ENCODE measurements around the gene PLCL2. TPM values are rescaled to one million over a fixed set of nuclear protein-coding genes. Genes with fewer than 3 reads are reported as not detected.

Gene PLCL2
- total RNA-seq, 1 donor from 2014 or later, result 5.6 TPM

DNA sequence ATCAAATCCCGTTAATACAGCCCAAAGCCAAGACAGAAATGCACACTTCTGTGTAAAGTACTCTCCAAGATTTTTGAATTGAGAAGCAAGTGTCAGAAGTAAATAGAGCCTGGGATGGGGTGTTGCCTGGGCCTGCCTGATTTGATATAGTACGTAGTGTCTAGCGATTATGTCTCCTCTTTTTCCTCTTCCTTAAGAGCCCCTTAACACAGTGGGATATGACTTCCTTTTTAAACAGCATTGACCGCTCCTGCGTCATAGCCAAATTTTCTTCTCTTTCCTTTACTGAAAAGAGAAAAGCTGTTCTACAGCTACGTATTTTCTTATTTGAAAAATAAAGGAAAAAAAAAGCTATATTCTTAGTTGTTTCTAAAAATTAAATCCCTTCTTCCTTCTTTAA, 97.7 kb downstream of the PLCL2 start:
- Histone ChIP-seq H3K27me3 (no peaks in the 10 kb centered on the region), H3K9me3 (no peaks in the 10 kb centered on the region), H3K27ac (no peak overlapping the region), H3K4me3 (no peak overlapping the region), H3K36me3 (no peaks in the 10 kb centered on the region), H3K4me1 (no peaks in the 10 kb centered on the region)
- intact Hi-C loops (cut with DNase I), result no loop called here
- no peak for DNase-seq (ENCODE audit: extremely low spot score in 2 of 2)
- TF ChIP-seq POLR2AphosphoS5 (IDR thresholded peaks at IDR 0.05; ENCODE audit: insufficient read depth in 1 of 2, low read depth in 1 of 2) (no peak), POLR2A (IDR thresholded peaks at IDR 0.05) (no peak)
- TF ChIP-seq, protein P1, sequence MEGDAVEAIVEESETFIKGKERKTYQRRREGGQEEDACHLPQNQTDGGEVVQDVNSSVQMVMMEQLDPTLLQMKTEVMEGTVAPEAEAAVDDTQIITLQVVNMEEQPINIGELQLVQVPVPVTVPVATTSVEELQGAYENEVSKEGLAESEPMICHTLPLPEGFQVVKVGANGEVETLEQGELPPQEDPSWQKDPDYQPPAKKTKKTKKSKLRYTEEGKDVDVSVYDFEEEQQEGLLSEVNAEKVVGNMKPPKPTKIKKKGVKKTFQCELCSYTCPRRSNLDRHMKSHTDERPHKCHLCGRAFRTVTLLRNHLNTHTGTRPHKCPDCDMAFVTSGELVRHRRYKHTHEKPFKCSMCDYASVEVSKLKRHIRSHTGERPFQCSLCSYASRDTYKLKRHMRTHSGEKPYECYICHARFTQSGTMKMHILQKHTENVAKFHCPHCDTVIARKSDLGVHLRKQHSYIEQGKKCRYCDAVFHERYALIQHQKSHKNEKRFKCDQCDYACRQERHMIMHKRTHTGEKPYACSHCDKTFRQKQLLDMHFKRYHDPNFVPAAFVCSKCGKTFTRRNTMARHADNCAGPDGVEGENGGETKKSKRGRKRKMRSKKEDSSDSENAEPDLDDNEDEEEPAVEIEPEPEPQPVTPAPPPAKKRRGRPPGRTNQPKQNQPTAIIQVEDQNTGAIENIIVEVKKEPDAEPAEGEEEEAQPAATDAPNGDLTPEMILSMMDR (IDR thresholded peaks at IDR 0.05), result no peak

DNA sequence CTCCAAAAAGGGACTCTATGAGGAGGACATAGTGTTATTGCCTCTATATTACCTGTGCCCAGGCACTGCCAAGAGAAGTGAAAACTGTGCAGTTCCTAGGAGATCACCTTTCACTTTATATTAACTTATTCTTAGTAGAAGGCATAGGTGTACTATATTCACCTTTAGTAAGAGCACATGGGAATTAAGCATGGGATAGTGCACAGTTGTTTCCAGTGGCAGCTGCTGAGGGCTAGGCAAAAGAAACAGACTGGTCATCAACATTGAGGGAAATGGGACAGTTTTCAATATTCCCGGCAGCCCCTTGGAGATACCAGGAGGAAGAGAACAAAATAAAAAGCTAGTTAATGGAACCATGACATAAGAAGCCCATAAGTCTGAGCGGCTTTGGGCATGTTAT, 100.9 kb downstream of the PLCL2 start:
- no peak overlapping the region for H3K4me3 ChIP-seq
- TF ChIP-seq, protein P1 (IDR thresholded peaks at IDR 0.05), result no peak
- no peak for TF ChIP-seq POLR2A (IDR thresholded peaks at IDR 0.05)
- TF ChIP-seq POLR2AphosphoS5 (IDR thresholded peaks at IDR 0.05; ENCODE audit: insufficient read depth in 1 of 2, low read depth in 1 of 2), result no peak
- intact Hi-C loops (cut with DNase I), result no loop called here

DNA sequence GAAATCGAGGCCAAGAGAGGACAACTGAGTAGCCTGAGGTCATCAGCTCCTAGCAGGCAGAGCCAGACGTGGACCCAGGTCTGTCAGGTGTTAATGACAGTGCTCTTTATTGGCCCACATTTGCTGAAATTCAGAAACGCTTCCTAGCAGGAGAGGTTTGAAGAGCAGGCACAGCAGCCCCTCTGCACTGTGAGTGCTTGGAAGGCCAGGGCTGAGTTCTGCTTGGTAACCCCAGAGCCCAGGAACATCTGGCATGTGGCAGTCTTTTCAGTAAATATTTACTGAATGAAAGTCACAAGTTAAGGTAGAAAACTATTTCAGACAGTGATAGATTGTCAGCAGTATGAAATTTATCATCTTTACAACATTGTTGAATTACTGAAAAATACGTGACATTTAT, 102.4 kb downstream of the PLCL2 start:
- no peak overlapping the region for H3K27ac ChIP-seq
- H3K9me3 ChIP-seq, result no peaks in the 10 kb centered on the region
- DNase-seq (ENCODE audit: extremely low spot score in 2 of 2), result no peak
- TF ChIP-seq POLR2AphosphoS5 (IDR thresholded peaks at IDR 0.05; ENCODE audit: insufficient read depth in 1 of 2, low read depth in 1 of 2), result no peak
- TF ChIP-seq POLR2A (IDR thresholded peaks at IDR 0.05), result no peak
- TF ChIP-seq, protein P1 (IDR thresholded peaks at IDR 0.05), result no peak
- no peak overlapping the region for H3K4me3 ChIP-seq
- H3K36me3 ChIP-seq, result no peaks in the 10 kb centered on the region
- no peaks in the 10 kb centered on the region for H3K4me1 ChIP-seq
- no peaks in the 10 kb centered on the region for H3K27me3 ChIP-seq
- intact Hi-C loops (cut with DNase I), result no loop called here

More for the DNA sequence above, 100.9 kb downstream of the PLCL2 start:
- Histone ChIP-seq H3K36me3 (no peaks in the 10 kb centered on the region), H3K27ac (no peak overlapping the region), H3K9me3 (no peaks in the 10 kb centered on the region), H3K4me1 (no peaks in the 10 kb centered on the region), H3K27me3 (no peaks in the 10 kb centered on the region)
- DNase-seq (ENCODE audit: extremely low spot score in 2 of 2), result no peak

DNA sequence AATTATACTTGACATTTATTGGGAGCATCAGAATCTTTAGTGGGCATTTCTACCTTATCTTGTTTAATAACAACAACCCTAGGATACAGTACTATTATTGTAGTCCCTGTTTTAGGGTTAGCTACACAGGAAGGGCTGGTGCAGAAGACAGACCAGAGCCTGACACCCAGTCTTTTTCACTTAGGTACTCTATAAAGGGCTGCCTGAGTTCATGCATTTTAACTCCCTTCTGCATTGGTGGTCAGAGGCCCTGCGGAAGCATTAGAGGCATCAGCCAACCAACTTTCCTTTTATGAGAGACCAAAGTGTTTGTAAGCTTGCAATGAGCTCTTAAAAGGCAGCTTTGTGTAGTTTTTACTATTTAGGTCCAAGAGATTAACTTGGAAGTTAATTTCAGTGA, 105.4 kb downstream of the PLCL2 start:
- H3K9me3 ChIP-seq, result no peaks in the 10 kb centered on the region
- no peaks in the 10 kb centered on the region for H3K36me3 ChIP-seq
- no peak for DNase-seq (ENCODE audit: extremely low spot score in 2 of 2)
- no peak overlapping the region for H3K4me3 ChIP-seq
- intact Hi-C loops (cut with DNase I), result no loop called here
- H3K27me3 ChIP-seq, result no peaks in the 10 kb centered on the region
- TF ChIP-seq, protein P1 (IDR thresholded peaks at IDR 0.05), result no peak
- no peak for TF ChIP-seq POLR2AphosphoS5 (IDR thresholded peaks at IDR 0.05; ENCODE audit: insufficient read depth in 1 of 2, low read depth in 1 of 2)
- no peak for TF ChIP-seq POLR2A (IDR thresholded peaks at IDR 0.05)
- no peak overlapping the region for H3K27ac ChIP-seq
- no peaks in the 10 kb centered on the region for H3K4me1 ChIP-seq

DNA sequence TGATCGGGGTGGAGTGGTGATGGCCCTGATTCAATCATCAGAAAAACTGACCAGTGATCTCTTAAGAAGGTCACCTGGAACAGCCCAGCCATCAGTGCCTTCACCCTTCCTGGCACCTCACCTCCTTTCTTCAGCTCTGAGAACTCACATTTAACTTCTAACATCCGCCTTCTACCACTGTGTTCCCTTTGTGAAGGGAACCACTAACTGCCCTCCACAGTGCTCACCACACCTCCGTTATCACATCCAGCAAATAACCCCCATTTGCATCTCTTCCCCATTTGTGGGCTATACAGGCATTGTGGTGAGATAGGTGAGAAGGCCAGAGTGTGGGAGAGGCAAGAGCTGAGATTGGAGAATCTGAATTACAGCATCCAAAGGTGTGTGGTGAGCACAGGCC, 107.4 kb downstream of the PLCL2 start:
- H3K4me1 ChIP-seq, result no peaks in the 10 kb centered on the region
- no peak for TF ChIP-seq POLR2A (IDR thresholded peaks at IDR 0.05)
- TF ChIP-seq POLR2AphosphoS5 (IDR thresholded peaks at IDR 0.05; ENCODE audit: insufficient read depth in 1 of 2, low read depth in 1 of 2), result no peak
- TF ChIP-seq, protein P1 (IDR thresholded peaks at IDR 0.05), result no peak
- H3K27ac ChIP-seq, result no peak overlapping the region
- H3K36me3 ChIP-seq, result no peaks in the 10 kb centered on the region
- DNase-seq (ENCODE audit: extremely low spot score in 2 of 2), result no peak
- H3K27me3 ChIP-seq, result no peaks in the 10 kb centered on the region
- H3K9me3 ChIP-seq, result no peaks in the 10 kb centered on the region
- H3K4me3 ChIP-seq, result no peak overlapping the region
- intact Hi-C loops (cut with DNase I), result no loop called here

Data from vagina (tissue), 2 donors.